ENCODE results near the gene COASY. TPM values are rescaled to one million over a fixed set of nuclear protein-coding genes. Genes with fewer than 3 reads are reported as not detected.
A peak's percentile ranks its signal among the peaks of the same experiment; 100 is the strongest.
"Not testable (repeated sequence)": the region's sequence is repeated elsewhere in the genome, so short reads cannot be mapped to it uniquely, and the experiment has no call there.

COASY gene
- total RNA-seq, 2 experiments from 2014 or later: 92.8 to 103 TPM

DNA sequence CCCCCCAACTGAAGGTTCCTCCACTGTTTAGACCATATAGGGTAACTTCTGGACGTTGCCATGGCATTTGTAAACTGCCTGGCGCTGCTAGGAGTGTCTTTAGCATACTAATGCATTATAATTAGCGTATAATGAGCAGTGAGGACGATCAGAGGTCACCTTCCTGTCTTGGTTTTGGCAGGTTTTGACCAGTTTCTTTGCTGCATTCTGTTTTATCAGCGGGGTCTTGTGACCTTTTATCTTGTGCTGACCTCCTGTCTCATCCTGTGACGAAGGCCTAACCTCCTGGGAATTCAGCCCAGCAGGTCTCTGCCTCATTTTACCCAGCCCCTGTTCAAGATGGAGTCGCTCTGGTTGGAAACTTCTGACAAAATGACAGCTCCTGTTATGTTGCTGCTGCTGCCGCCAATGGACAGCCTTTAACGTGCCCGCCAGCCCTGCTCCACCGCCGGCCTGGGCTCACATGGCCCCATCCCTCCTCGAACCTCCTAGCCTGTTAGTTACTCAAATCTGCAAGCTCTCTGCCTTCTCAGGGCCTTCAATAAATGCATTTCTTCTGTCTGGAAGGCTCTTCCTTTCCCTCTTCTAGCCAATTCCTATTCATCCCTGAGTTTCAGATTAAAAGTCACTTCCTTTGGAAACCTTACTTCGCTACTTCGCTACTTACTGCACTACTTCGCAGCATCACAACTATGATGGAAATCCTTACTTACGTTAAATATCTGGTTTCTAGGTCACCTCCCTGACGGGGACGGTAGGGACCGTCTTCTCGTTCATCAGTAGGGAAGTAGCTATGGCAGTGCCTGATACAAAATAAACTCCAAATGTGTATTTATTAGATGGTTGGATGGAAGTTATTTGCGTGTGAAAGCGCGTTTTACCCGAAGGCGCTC lies 26.5 kb upstream of the COASY start:
- intact Hi-C loops (cut with micrococcal nuclease): loop anchor here (5.0 to 10.0 kb wide), 2 partner anchors 142 to 351 kb away; partner anchors contain the start of genes HCRT, KCNH4 and PLEKHH3

DNA sequence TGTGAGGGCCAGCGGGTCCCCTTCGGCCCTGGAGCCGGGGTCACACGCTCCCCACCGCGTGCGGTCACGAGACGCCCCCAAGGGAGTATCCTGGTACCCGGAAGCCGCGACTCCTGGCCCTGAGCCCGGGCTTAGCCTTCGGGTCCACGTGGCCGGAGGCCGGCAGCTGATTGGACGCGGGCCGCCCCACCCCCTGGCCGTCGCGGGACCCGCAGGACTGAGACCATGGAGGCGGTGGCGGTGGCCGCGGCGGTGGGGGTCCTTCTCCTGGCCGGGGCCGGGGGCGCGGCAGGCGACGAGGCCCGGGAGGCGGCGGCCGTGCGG lies 25.9 kb upstream of the COASY start, which contains the start of gene NAGLU:
Gene NAGLU (plus strand): TSS at position 194 of the 324 bp plus-strand sequence. CDS start 32 bp downstream, at position 226.
- intact Hi-C loops (cut with micrococcal nuclease): loop anchor here (5.0 to 10.0 kb wide), 2 partner anchors 141 to 351 kb away; partner anchors contain the start of genes HCRT, KCNH4 and PLEKHH3
- Mint-ChIP-seq H3K9me3 (no peaks in the 10 kb centered on the region), H3K4me1 (ENCODE audit: low read depth) (peaks cover 32% of the 10 kb centered on the region), H3K27me3 (peaks cover 4% of the 10 kb centered on the region), H3K4me3 (peak within 1 kb of the TSS; percentile 87), H3K36me3 (peaks cover 6% of the 10 kb centered on the region), H3K27ac (peak within 1 kb of the TSS; percentile 74)
- ChIA-PET POLR2A (interaction anchor here (1.0 to 1.6 kb wide), 5 partner anchors 19 to 147 kb away, joined by 3 to 6 read pairs (median 3); partner anchors contain the start of genes PSMC3IP and STAT3), CTCF (interaction anchor here (0.7 to 2.1 kb wide), 15 partner anchors 9 to 519 kb away, joined by 3 to 15 read pairs (median 4); partner anchors contain the start of genes DNAJC7 and PSMC3IP)
- peak; percentile 91 for DNase-seq

More for the DNA sequence above, 26.5 kb upstream of the COASY start:
- H3K36me3 Mint-ChIP-seq: peaks cover 4% of the 10 kb centered on the region
- DNase-seq: no peak
- H3K27ac Mint-ChIP-seq: peak overlapping the region; percentile 67
- H3K4me3 Mint-ChIP-seq: peak overlapping the region; percentile 75
- peaks cover 4% of the 10 kb centered on the region for H3K27me3 Mint-ChIP-seq
- no peaks in the 10 kb centered on the region for H3K9me3 Mint-ChIP-seq
- POLR2A ChIA-PET: interaction anchor here (1.0 to 1.6 kb wide), 3 partner anchors 19 to 42 kb away, joined by 3 to 6 read pairs (median 3); partner anchors contain the start of gene PSMC3IP
- H3K4me1 Mint-ChIP-seq (ENCODE audit: low read depth): peaks cover 30% of the 10 kb centered on the region
- CTCF ChIA-PET: interaction anchor here (0.7 to 2.1 kb wide), 14 partner anchors 8 to 518 kb away, joined by 3 to 15 read pairs (median 6); partner anchors contain the start of genes DNAJC7 and PSMC3IP

DNA sequence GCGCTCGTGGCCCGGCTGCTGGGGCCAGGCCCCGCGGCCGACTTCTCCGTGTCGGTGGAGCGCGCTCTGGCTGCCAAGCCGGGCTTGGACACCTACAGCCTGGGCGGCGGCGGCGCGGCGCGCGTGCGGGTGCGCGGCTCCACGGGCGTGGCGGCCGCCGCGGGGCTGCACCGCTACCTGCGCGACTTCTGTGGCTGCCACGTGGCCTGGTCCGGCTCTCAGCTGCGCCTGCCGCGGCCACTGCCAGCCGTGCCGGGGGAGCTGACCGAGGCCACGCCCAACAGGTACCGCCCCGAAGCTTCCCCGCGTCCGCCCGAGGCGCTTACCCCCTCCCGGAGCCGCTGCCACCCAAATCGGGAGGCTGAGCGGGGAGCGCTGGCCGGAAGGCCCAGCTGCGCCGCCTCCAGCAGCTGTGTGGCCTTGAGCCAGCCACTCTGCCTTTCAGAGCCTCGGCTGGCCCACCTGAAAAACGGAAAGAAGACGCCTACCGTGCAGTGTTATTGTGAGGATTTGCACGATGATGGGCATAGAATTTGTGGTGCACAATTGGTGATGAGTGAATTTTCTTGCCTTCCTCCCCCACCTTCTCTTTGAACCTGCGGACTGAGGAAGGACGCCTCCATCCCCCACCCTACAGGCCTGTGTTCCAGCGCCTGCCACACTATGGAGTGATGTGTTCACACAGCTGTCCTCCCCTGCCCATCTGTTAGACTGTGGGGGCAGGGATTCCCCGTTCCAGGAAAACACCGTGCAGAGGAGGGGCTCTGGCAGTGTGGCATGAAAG lies 25.4 kb upstream of the COASY start:
- peak; percentile 86 for DNase-seq
- peak overlapping the region; percentile 87 for H3K4me3 Mint-ChIP-seq
- ChIA-PET CTCF (interaction anchor here (0.7 to 2.1 kb wide), 15 partner anchors 9 to 514 kb away, joined by 3 to 15 read pairs (median 4); partner anchors contain the start of gene PSMC3IP), POLR2A (interaction anchor here (1.0 to 1.6 kb wide), 6 partner anchors 18 to 148 kb away, joined by 3 to 6 read pairs (median 3); partner anchors contain the start of genes PSMC3IP and STAT3)
- peaks cover 4% of the 10 kb centered on the region for H3K27me3 Mint-ChIP-seq
- H3K4me1 Mint-ChIP-seq (ENCODE audit: low read depth): peaks cover 34% of the 10 kb centered on the region
- H3K27ac Mint-ChIP-seq: peak overlapping the region; percentile 74
- H3K9me3 Mint-ChIP-seq: no peaks in the 10 kb centered on the region
- intact Hi-C loops (cut with micrococcal nuclease): loop anchor here (5.0 to 10.0 kb wide), 2 partner anchors 141 to 352 kb away; partner anchors contain the start of genes HCRT, KCNH4 and PLEKHH3
- peaks cover 8% of the 10 kb centered on the region for H3K36me3 Mint-ChIP-seq

DNA sequence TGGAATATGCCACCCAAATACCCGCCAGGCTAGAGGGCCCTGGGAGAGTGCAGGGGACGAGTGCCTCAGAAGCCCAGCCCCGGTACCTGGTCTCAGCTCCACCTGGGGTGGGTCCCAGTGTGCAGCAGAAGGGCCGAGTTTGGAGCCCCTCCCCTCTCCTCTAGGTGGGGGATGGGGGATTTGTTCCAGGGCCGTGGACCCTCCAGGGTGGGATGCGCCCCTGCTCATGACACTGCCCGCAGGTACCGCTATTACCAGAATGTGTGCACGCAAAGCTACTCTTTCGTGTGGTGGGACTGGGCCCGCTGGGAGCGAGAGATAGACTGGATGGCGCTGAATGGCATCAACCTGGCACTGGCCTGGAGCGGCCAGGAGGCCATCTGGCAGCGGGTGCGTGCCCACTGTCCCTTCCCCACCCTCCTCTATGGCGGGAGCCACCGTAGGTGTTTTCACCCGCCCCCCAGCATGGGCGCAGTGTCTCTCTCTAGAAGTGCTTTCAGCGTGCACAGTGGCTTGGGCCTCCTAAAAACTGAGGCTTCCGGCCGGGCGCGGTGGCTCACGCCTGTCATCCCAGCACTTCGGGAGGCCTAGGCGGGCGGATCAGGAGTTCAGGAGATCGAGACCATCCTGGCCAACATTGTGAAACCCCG lies 24.7 kb upstream of the COASY start:
- Mint-ChIP-seq H3K27ac (no peak overlapping the region), H3K27me3 (peaks cover 4% of the 10 kb centered on the region), H3K36me3 (peaks cover 8% of the 10 kb centered on the region), H3K9me3 (no peaks in the 10 kb centered on the region), H3K4me1 (ENCODE audit: low read depth) (peaks cover 32% of the 10 kb centered on the region), H3K4me3 (peak overlapping the region; percentile 87)
- ChIA-PET CTCF (interaction anchor here (0.7 to 1.6 kb wide), 3 partner anchors 13 to 225 kb away, joined by 3 to 7 read pairs (median 3); no protein-coding TSS in a partner anchor), POLR2A (interaction anchor here (0.8 to 1.2 kb wide), 2 partner anchors 22 to 41 kb away, joined by 3 to 5 read pairs; partner anchors contain the start of gene PSMC3IP)
- no peak for DNase-seq
- intact Hi-C loops (cut with micrococcal nuclease): loop anchor here (5.0 to 10.0 kb wide), 2 partner anchors 140 to 352 kb away; partner anchors contain the start of genes HCRT, KCNH4 and PLEKHH3

DNA sequence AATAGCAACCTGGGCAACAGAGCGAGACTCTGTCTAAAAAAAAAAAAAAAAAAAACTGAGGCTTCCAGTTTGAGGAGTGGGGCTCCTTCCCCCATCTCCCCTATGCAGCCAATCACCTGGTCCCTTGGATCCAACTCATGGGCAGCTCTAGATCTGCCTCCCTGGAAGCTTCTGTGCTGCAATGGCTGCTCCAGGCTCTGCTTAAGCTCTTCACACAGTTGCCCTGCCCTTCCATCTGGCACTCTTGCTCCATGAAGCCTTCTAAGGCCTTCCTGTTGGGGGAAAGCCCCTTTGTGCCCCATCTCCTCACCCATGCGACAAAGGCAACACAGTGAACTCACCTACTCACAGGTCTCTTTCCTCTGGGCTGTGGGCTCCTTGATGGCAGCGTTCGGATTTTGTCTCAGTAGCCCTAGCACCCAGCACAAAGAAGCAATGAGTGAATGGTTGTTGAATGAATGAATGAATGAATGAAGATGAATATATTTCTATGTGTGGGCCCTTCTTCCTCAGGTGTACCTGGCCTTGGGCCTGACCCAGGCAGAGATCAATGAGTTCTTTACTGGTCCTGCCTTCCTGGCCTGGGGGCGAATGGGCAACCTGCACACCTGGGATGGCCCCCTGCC lies 24.0 kb upstream of the COASY start:
- Mint-ChIP-seq H3K27ac (no peak overlapping the region), H3K9me3 (no peaks in the 10 kb centered on the region), H3K27me3 (peaks cover 4% of the 10 kb centered on the region), H3K4me3 (peak overlapping the region; percentile 48), H3K36me3 (peaks cover 8% of the 10 kb centered on the region), H3K4me1 (ENCODE audit: low read depth) (peaks cover 32% of the 10 kb centered on the region)
- no peak for DNase-seq
- ChIA-PET POLR2A (interaction anchor here (0.8 to 1.2 kb wide), 2 partner anchors 21 to 40 kb away, joined by 3 to 5 read pairs; partner anchors contain the start of gene PSMC3IP), CTCF (interaction anchor here (1.1 kb wide), 1 partner anchor 40 kb away, joined by 3 read pairs; no protein-coding TSS in a partner anchor)
- intact Hi-C loops (cut with micrococcal nuclease): loop anchor here (5.0 to 10.0 kb wide), 2 partner anchors 139 to 353 kb away; partner anchors contain the start of genes HCRT, KCNH4 and PLEKHH3

DNA sequence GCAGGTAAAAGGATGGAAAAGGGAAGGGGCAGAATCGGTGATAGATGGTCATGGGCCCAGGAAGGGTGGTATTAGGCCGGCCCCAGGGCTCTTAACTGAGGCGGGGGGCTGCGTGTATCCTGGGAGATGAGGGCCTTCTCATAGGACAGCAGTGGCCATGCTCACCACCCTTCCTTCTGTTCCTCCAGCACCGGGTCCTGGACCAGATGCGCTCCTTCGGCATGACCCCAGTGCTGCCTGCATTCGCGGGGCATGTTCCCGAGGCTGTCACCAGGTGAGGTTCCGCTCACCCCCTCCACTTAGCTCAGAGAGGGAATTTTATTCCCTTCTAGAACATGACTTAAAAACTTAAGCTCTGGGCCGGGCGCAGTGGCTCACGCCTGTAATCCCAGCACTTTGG lies 23.5 kb upstream of the COASY start:
- H3K27me3 Mint-ChIP-seq: peaks cover 2% of the 10 kb centered on the region
- H3K4me3 Mint-ChIP-seq: no peak overlapping the region
- ChIA-PET CTCF (no interaction called here), POLR2A (no interaction called here)
- H3K27ac Mint-ChIP-seq: no peak overlapping the region
- intact Hi-C loops (cut with micrococcal nuclease): loop anchor here (5.0 to 10.0 kb wide), 2 partner anchors 139 to 354 kb away; partner anchors contain the start of genes HCRT, KCNH4 and PLEKHH3
- no peaks in the 10 kb centered on the region for H3K9me3 Mint-ChIP-seq
- H3K4me1 Mint-ChIP-seq (ENCODE audit: low read depth): peaks cover 32% of the 10 kb centered on the region
- DNase-seq: no peak
- H3K36me3 Mint-ChIP-seq: peaks cover 8% of the 10 kb centered on the region

DNA sequence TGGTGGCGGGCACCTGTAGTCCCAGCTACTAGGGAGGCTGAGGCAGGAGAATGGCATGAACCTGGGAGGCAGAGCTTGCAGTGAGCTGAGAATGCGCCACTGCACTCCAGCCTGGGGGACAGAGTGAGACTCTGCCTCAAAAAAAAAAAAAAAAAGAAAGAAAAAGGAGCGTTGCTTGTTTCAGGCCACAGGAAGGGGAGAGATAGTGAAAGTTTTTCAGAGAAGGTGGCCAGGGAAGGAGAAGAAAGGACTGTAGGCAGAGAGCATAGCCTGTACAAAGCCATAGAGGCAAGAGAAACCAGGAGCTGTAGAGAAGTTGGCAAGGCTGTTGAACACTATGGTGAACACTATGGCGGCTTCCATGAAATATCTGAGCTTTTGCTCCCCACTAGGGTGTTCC lies 21.4 kb upstream of the COASY start:
- POLR2A ChIA-PET; DNase-seq; H3K36me3 Mint-ChIP-seq; H3K27ac Mint-ChIP-seq; H3K4me3 Mint-ChIP-seq; H3K27me3 Mint-ChIP-seq; H3K9me3 Mint-ChIP-seq; intact Hi-C loops (cut with micrococcal nuclease): not testable (repeated sequence)
- H3K4me1 Mint-ChIP-seq (ENCODE audit: low read depth): peaks cover 28% of the 10 kb centered on the region
- CTCF ChIA-PET: interaction anchor here (1.7 kb wide), 1 partner anchor 37 kb away, joined by 8 read pairs; the partner anchor contains the start of gene PSMC3IP

DNA sequence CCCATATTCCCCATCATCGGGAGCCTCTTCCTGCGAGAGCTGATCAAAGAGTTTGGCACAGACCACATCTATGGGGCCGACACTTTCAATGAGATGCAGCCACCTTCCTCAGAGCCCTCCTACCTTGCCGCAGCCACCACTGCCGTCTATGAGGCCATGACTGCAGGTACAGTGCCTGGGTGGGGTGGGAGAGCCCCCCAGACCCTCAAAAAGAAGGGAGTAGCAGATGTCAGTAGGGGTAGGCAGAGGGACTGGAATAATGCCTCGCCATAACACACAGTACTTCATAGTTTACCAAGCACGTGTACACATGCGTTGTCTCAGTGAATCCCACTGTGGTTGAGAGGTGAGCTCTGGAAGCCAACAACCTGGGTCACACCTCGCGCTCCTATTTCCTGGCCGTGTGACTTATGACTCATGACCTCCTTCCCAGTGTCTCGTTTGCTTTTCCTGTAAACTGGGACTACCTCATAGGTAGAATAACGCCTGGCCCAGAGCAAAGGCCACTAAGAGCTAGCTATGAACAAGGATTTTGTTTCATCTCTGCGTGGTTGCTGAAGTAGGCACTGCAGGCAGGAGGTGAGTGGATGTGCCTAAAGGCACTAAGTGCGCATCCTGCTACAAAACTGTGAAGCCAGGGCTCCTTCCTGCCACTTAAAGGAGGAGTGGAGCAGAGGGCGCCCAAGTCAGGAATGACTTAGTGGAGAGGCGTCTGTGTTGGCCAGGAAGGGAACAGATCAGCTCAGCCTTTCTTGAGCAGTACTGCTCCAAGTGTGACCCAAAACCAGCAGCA lies 20.7 kb upstream of the COASY start:
- H3K4me1 Mint-ChIP-seq (ENCODE audit: low read depth): peaks cover 25% of the 10 kb centered on the region
- H3K4me3 Mint-ChIP-seq: no peak overlapping the region
- CTCF ChIA-PET: interaction anchor here (1.2 to 1.7 kb wide), 2 partner anchors 24 to 37 kb away, joined by 3 to 8 read pairs; partner anchors contain the start of gene PSMC3IP
- intact Hi-C loops (cut with micrococcal nuclease): no loop called here
- POLR2A ChIA-PET: interaction anchor here (0.6 kb wide), 1 partner anchor 249 kb away, joined by 3 read pairs; no protein-coding TSS in a partner anchor
- no peaks in the 10 kb centered on the region for H3K27me3 Mint-ChIP-seq
- peak overlapping the region; percentile 31 for H3K27ac Mint-ChIP-seq
- no peaks in the 10 kb centered on the region for H3K9me3 Mint-ChIP-seq
- H3K36me3 Mint-ChIP-seq: peaks cover 8% of the 10 kb centered on the region
- peak; percentile 55 for DNase-seq

DNA sequence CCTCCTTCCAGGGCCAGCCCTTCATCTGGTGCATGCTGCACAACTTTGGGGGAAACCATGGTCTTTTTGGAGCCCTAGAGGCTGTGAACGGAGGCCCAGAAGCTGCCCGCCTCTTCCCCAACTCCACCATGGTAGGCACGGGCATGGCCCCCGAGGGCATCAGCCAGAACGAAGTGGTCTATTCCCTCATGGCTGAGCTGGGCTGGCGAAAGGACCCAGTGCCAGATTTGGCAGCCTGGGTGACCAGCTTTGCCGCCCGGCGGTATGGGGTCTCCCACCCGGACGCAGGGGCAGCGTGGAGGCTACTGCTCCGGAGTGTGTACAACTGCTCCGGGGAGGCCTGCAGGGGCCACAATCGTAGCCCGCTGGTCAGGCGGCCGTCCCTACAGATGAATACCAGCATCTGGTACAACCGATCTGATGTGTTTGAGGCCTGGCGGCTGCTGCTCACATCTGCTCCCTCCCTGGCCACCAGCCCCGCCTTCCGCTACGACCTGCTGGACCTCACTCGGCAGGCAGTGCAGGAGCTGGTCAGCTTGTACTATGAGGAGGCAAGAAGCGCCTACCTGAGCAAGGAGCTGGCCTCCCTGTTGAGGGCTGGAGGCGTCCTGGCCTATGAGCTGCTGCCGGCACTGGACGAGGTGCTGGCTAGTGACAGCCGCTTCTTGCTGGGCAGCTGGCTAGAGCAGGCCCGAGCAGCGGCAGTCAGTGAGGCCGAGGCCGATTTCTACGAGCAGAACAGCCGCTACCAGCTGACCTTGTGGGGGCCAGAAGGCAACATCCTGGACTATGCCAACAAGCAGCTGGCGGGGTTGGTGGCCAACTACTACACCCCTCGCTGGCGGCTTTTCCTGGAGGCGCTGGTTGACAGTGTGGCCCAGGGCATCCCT lies 18.5 kb upstream of the COASY start:
- ChIA-PET CTCF (no interaction called here), POLR2A (no interaction called here)
- no peak overlapping the region for H3K27ac Mint-ChIP-seq
- no peak overlapping the region for H3K4me3 Mint-ChIP-seq
- H3K27me3 Mint-ChIP-seq: no peaks in the 10 kb centered on the region
- no peaks in the 10 kb centered on the region for H3K9me3 Mint-ChIP-seq
- peaks cover 17% of the 10 kb centered on the region for H3K4me1 Mint-ChIP-seq (ENCODE audit: low read depth)
- intact Hi-C loops (cut with micrococcal nuclease): no loop called here
- H3K36me3 Mint-ChIP-seq: peaks cover 8% of the 10 kb centered on the region
- DNase-seq: no peak

Measured in activated CD4-positive, alpha-beta memory T cell treated with anti-CD3 and anti-CD28 coated beads for 36 hours (primary cell).